GM19324 (cell line): ENCODE results near the gene NMNAT2.

ENCODE experiments used
- ATAC-seq: cut with Tn5 transposase; IDR thresholded peaks from one replicate; pipeline ENCODE4 v1.9.1; 2021; ENCODE audit warnings: mild to moderate bottlenecking, moderate library complexity; ENCODE audit not compliant: unreplicated experiment, low FRiP score

Gene NMNAT2

GRCh38 chr1:183319606-183320005 lies 98.6 kb downstream of the NMNAT2 start:
- no peak for ATAC-seq

GRCh38 chr1:183319051-183319450 lies 99.1 kb downstream of the NMNAT2 start:
- no peak for ATAC-seq

- ATAC-seq: no peak
These were observed 99.7 kb downstream of the NMNAT2 start for GRCh38 chr1:183318433-183318832.

- no peak for ATAC-seq
These were observed 102.0 kb downstream of the NMNAT2 start for GRCh38 chr1:183315991-183316758.

- no peak for ATAC-seq
These were observed 105.1 kb downstream of the NMNAT2 start for GRCh38 chr1:183313063-183313462.

GRCh38 chr1:183310753-183311479 lies 107.3 kb downstream of the NMNAT2 start:
- no peak for ATAC-seq

- ATAC-seq: no peak
These were observed 109.5 kb downstream of the NMNAT2 start for GRCh38 chr1:183308719-183309118.

- no peak for ATAC-seq
These were observed 111.7 kb downstream of the NMNAT2 start for GRCh38 chr1:183306317-183307042.

- no peak for ATAC-seq
These were observed 113.6 kb downstream of the NMNAT2 start for GRCh38 chr1:183304440-183305107.

GRCh38 chr1:183303901-183304300 lies 114.3 kb downstream of the NMNAT2 start:
- ATAC-seq: no peak

- ATAC-seq: no peak
These were observed 114.9 kb downstream of the NMNAT2 start for GRCh38 chr1:183303323-183303645.

GRCh38 chr1:183302452-183303322 lies 115.5 kb downstream of the NMNAT2 start:
- no peak for ATAC-seq

GRCh38 chr1:183301239-183301638 lies 116.9 kb downstream of the NMNAT2 start:
- ATAC-seq: no peak

GRCh38 chr1:183300828-183301227 lies 117.4 kb downstream of the NMNAT2 start:
- ATAC-seq: no peak

- no peak for ATAC-seq
These were observed 117.8 kb downstream of the NMNAT2 start for GRCh38 chr1:183300395-183300794.

GRCh38 chr1:183296782-183297181 lies 121.4 kb downstream of the NMNAT2 start:
- no peak for ATAC-seq

- no peak for ATAC-seq
These were observed 122.7 kb downstream of the NMNAT2 start for GRCh38 chr1:183295521-183295920.

- ATAC-seq: no peak
These were observed 124.3 kb downstream of the NMNAT2 start for GRCh38 chr1:183293876-183294275.

- no peak for ATAC-seq
These were observed 124.9 kb downstream of the NMNAT2 start for GRCh38 chr1:183293241-183293640.
